Keratinocyte (primary cell): Measurements from ENCODE around the gene LETMD1. TPM values are rescaled to one million over a fixed set of nuclear protein-coding genes. Genes with fewer than 3 reads are reported as not detected.

Experiments
- DNase-seq: peaks from one replicate; pipeline ENCODE4 v3.0.0-alpha.2; 2011; ENCODE audit warnings: low read depth, missing footprints, low spot score
- FAIRE-seq: peaks from 2 replicates; lab custom pipeline; 2011; peaks lifted over from hg19 to GRCh38; lab: Jason Lieb, UNC
- H2AFZ ChIP-seq: 2 replicates; pipeline ENCODE4 v1.6.0; 2012; ENCODE audit warnings: low read length, control low read depth, inconsistent platforms; ENCODE audit not compliant: control insufficient read depth
- H3K27ac ChIP-seq: 2 replicates; pipeline ENCODE4 v1.5.1; 2011; ENCODE audit warnings: low read length; ENCODE audit not compliant: control insufficient read depth, insufficient read depth
- H3K27me3 ChIP-seq: 3 replicates; pipeline ENCODE4 v1.6.0; 2011; ENCODE audit warnings: low read length; ENCODE audit not compliant: control insufficient read depth, insufficient read depth; ENCODE audit errors: extremely low read depth
- H3K36me3 ChIP-seq, 2 experiments: 2 replicates in 1 of 2; 3 replicates in 1 of 2; pipeline ENCODE4 v1.5.1; 2011; ENCODE audit warnings: low read length in 2 of 2, mild to moderate bottlenecking in 1 of 2; ENCODE audit not compliant: control insufficient read depth in 2 of 2, insufficient read depth in 2 of 2; ENCODE audit errors: extremely low read depth in 1 of 2
- H3K4me1 ChIP-seq: 3 replicates; pipeline ENCODE4 v1.5.1; 2011; ENCODE audit warnings: low read length; ENCODE audit not compliant: control insufficient read depth, insufficient read depth; ENCODE audit errors: extremely low read depth
- H3K4me2 ChIP-seq: 3 replicates; pipeline ENCODE4 v1.6.0; 2011; ENCODE audit warnings: low read depth, low read length; ENCODE audit not compliant: control insufficient read depth, insufficient read depth; ENCODE audit errors: extremely low read depth
- H3K4me3 ChIP-seq, 3 experiments: fragments of 200-600 bp in 1 of 3; sonication (generic) in 1 of 3; 2 replicates in 2 of 3; 3 replicates in 1 of 3; pipeline ENCODE4 v1.5.1; 2011 to 2016; ENCODE audit warnings: low read length in 3 of 3, mild to moderate bottlenecking in 3 of 3, control low read depth in 2 of 3, inconsistent platforms in 1 of 3, low read depth in 1 of 3, mixed read lengths in 1 of 3, mixed run types in 1 of 3, moderate library complexity in 1 of 3; ENCODE audit not compliant: control insufficient read depth in 2 of 3, insufficient read depth in 2 of 3; ENCODE audit errors: extremely low read depth in 1 of 3
- H3K79me2 ChIP-seq: 2 replicates; pipeline ENCODE4 v1.6.0; 2012; ENCODE audit warnings: low read length; ENCODE audit not compliant: control insufficient read depth, insufficient read depth
- H3K9ac ChIP-seq: 3 replicates; pipeline ENCODE4 v1.6.0; 2011; ENCODE audit warnings: low read length; ENCODE audit not compliant: control insufficient read depth, insufficient read depth; ENCODE audit errors: extremely low read depth
- H3K9me1 ChIP-seq: 3 replicates; pipeline ENCODE4 v1.6.0; 2011; ENCODE audit warnings: low read length; ENCODE audit not compliant: control insufficient read depth, insufficient read depth; ENCODE audit errors: extremely low read depth
- H3K9me3 ChIP-seq: 2 replicates; pipeline ENCODE4 v1.5.1; 2012; ENCODE audit warnings: low read depth, low read length; ENCODE audit not compliant: control insufficient read depth
- H4K20me1 ChIP-seq: 3 replicates; pipeline ENCODE4 v1.6.0; 2011; ENCODE audit warnings: low read length; ENCODE audit not compliant: control insufficient read depth, insufficient read depth; ENCODE audit errors: extremely low read depth
- CTCF ChIP-seq, 3 experiments: IDR thresholded peaks in 1 of 3; conservative IDR thresholded peaks in 1 of 3; optimal IDR thresholded peaks in 1 of 3; 2 replicates in 2 of 3; 3 replicates in 1 of 3; pipeline versions ENCODE3 to v1.5.1; 2011; ENCODE audit warnings: low read length in 3 of 3, mild to moderate bottlenecking in 3 of 3, moderate library complexity in 2 of 3, control low read depth in 1 of 3, inconsistent platforms in 1 of 3; ENCODE audit not compliant: insufficient read depth in 2 of 3; ENCODE audit errors: extremely low read depth in 1 of 3
- EZH2 ChIP-seq: IDR thresholded peaks from one replicate; pipeline ENCODE4 v1.6.1; 2012; ENCODE audit warnings: inconsistent platforms, mild to moderate bottlenecking, low read length, moderate library complexity
- dilution Hi-C: fragments of 300-500 bp; cut with MboI; formaldehyde crosslinking; loops from one replicate; pipeline ENCODE4 v1.7.0; 2020; ENCODE audit warnings: low sequenced_read_pairs; ENCODE audit not compliant: extremely low pct_ligation_motif_present
- polyA plus RNA-seq, 5 experiments: library from polyadenylated mRNA; depleted of rRNA in 3 of 5; stranded (reverse) in 3 of 5; stranded (forward) in 1 of 5; unstranded in 1 of 5; fragments of >200 nt; gene quantifications; 1 replicate in 1 of 5; 2 replicates in 3 of 5; 3 replicates in 1 of 5; pipeline versions ENCODE4 v1.2.1 to v1.2.3, GENCODE V29; 2011 to 2012; ENCODE audit warnings: missing spikeins in 2 of 5, low read depth in 1 of 5, low replicate concordance in 1 of 5

The LETMD1 gene
- polyA plus RNA-seq, 1 donor (not counting 4 experiments of a cell fraction or from before 2014, with no cell fraction given), result 51.1 TPM

GRCh38 chr12:51051787-51052186, 3.7 kb downstream of the LETMD1 start:
- no peak overlapping the region for H2AFZ ChIP-seq
- H3K4me1 ChIP-seq, result peaks cover 20% of the 10 kb centered on the region
- no peak for TF ChIP-seq CTCF (optimal IDR thresholded peaks at IDR 0.05 in 1 of 3, IDR thresholded peaks at IDR 0.05 in 1 of 3, conservative IDR thresholded peaks at IDR 0.05 in 1 of 3; ENCODE audit: extremely low read depth in 1 of 3, insufficient read depth in 2 of 3, low read length in 3 of 3)
- no peak for TF ChIP-seq EZH2
- H3K9ac ChIP-seq, result no peak overlapping the region
- peaks cover 11 to 18% of the 10 kb centered on the region in 2 experiments for H3K36me3 ChIP-seq
- no peaks in the 10 kb centered on the region for H4K20me1 ChIP-seq
- H3K9me1 ChIP-seq, result no peaks in the 10 kb centered on the region
- FAIRE-seq (no peak), DNase-seq (no peak)
- H3K9me3 ChIP-seq, result no peaks in the 10 kb centered on the region
- dilution Hi-C loops, result no loop called here
- H3K27me3 ChIP-seq, result no peaks in the 10 kb centered on the region
- H3K4me3 ChIP-seq, result no peak overlapping the region
- no peak overlapping the region for H3K27ac ChIP-seq
- H3K4me2 ChIP-seq, result no peak overlapping the region
- peaks cover 18% of the 10 kb centered on the region for H3K79me2 ChIP-seq

- H4K20me1 ChIP-seq, result no peaks in the 10 kb centered on the region
- peaks cover 22 to 26% of the 10 kb centered on the region in 2 experiments for H3K36me3 ChIP-seq
- no peak overlapping the region for H3K27ac ChIP-seq
- H3K4me3 ChIP-seq, result no peak overlapping the region
- peaks cover 2% of the 10 kb centered on the region for H3K9me1 ChIP-seq
- DNase-seq (no peak), FAIRE-seq (no peak)
- no peak overlapping the region for H2AFZ ChIP-seq
- no peak overlapping the region for H3K4me2 ChIP-seq
- H3K79me2 ChIP-seq, result peaks cover 2% of the 10 kb centered on the region
- H3K4me1 ChIP-seq, result peaks cover 4% of the 10 kb centered on the region
- no peak for TF ChIP-seq EZH2
- dilution Hi-C loops, result no loop called here
- no peaks in the 10 kb centered on the region for H3K9me3 ChIP-seq
- no peak overlapping the region for H3K9ac ChIP-seq
- no peaks in the 10 kb centered on the region for H3K27me3 ChIP-seq
Observed at GRCh38 chr12:51055060-51055459, 6.9 kb downstream of the LETMD1 start.

- H3K4me3 ChIP-seq, result no peak overlapping the region
- peaks cover 2% of the 10 kb centered on the region for H3K9me1 ChIP-seq
- FAIRE-seq (no peak), DNase-seq (no peak)
- H3K4me2 ChIP-seq, result no peak overlapping the region
- peaks cover 4% of the 10 kb centered on the region for H3K4me1 ChIP-seq
- no peak overlapping the region for H3K27ac ChIP-seq
- no peaks in the 10 kb centered on the region for H3K9me3 ChIP-seq
- H3K27me3 ChIP-seq, result no peaks in the 10 kb centered on the region
- dilution Hi-C loops, result no loop called here
- peaks cover 24 to 28% of the 10 kb centered on the region in 2 experiments for H3K36me3 ChIP-seq
- no peak overlapping the region for H3K9ac ChIP-seq
- TF ChIP-seq CTCF (optimal IDR thresholded peaks at IDR 0.05 in 1 of 3, IDR thresholded peaks at IDR 0.05 in 1 of 3, conservative IDR thresholded peaks at IDR 0.05 in 1 of 3; ENCODE audit: extremely low read depth in 1 of 3, insufficient read depth in 2 of 3, low read length in 3 of 3) (no peak), EZH2 (no peak)
- H2AFZ ChIP-seq, result no peak overlapping the region
- H4K20me1 ChIP-seq, result no peaks in the 10 kb centered on the region
- H3K79me2 ChIP-seq, result no peaks in the 10 kb centered on the region
Observed at GRCh38 chr12:51056242-51056641, 8.1 kb downstream of the LETMD1 start.
